H9 (cell line): ENCODE data around the gene DNM1. TPM values are rescaled to one million over a fixed set of nuclear protein-coding genes. Genes with fewer than 3 reads are reported as not detected.
"Not testable (repeated sequence)": the region's sequence is repeated elsewhere in the genome, so short reads cannot be mapped to it uniquely, and the experiment has no call there.

ENCODE experiments used
- DNase-seq: peaks from one replicate; pipeline ENCODE4 v3.0.0-alpha.2; 2017
- H2AFZ ChIP-seq: one replicate; pipeline ENCODE4 v1.6.1; 2013; ENCODE audit warnings: mild to moderate bottlenecking, low read length, control low read depth, moderate library complexity
- H2AK5ac ChIP-seq: 2 replicates; pipeline ENCODE4 v1.6.1; 2013; ENCODE audit warnings: low read length, control low read depth, mixed read lengths; ENCODE audit not compliant: insufficient read length
- H2BK120ac ChIP-seq: one replicate; pipeline ENCODE4 v1.6.1; 2013; ENCODE audit warnings: low read depth, mild to moderate bottlenecking, low read length, control low read depth, inconsistent platforms; ENCODE audit not compliant: poor library complexity, severe bottlenecking
- H2BK12ac ChIP-seq: 2 replicates; pipeline ENCODE4 v1.6.1; 2013; ENCODE audit warnings: low read length, control low read depth, mixed read lengths, low read depth; ENCODE audit not compliant: insufficient read length
- H2BK15ac ChIP-seq: 2 replicates; pipeline ENCODE4 v1.6.1; 2013; ENCODE audit warnings: low read depth, low read length, control low read depth
- H2BK20ac ChIP-seq: one replicate; pipeline ENCODE4 v1.6.1; 2013; ENCODE audit warnings: low read depth, mild to moderate bottlenecking, low read length, control low read depth, inconsistent platforms; ENCODE audit not compliant: poor library complexity, severe bottlenecking
- H2BK5ac ChIP-seq: 2 replicates; pipeline ENCODE4 v1.6.1; 2013; ENCODE audit warnings: low read length, control low read depth, mixed read lengths; ENCODE audit not compliant: insufficient read length
- H3K14ac ChIP-seq: 2 replicates; pipeline ENCODE4 v1.6.1; 2013; ENCODE audit warnings: low read length, control low read depth; ENCODE audit not compliant: insufficient read depth
- H3K18ac ChIP-seq: 2 replicates; pipeline ENCODE4 v1.6.1; 2013; ENCODE audit warnings: low read depth, mild to moderate bottlenecking, mixed read lengths, low read length, control low read depth; ENCODE audit not compliant: insufficient read length
- H3K23ac ChIP-seq: 2 replicates; pipeline ENCODE4 v1.6.1; 2013; ENCODE audit warnings: low read length, control low read depth, mixed read lengths, low read depth; ENCODE audit not compliant: insufficient read length
- H3K23me2 ChIP-seq: 2 replicates; pipeline ENCODE4 v1.6.1; 2013; ENCODE audit warnings: low read depth, mild to moderate bottlenecking, mixed read lengths, low read length, control low read depth; ENCODE audit not compliant: insufficient read length, poor library complexity, severe bottlenecking
- H3K27ac ChIP-seq: 2 replicates; pipeline ENCODE4 v1.5.1; 2013; ENCODE audit warnings: low read length, control low read depth, mixed read lengths, low read depth; ENCODE audit not compliant: insufficient read length
- H3K27me3 ChIP-seq: 2 replicates; pipeline ENCODE4 v1.6.1; 2013; ENCODE audit warnings: low read length, control low read depth, inconsistent platforms; ENCODE audit not compliant: insufficient read depth
- H3K4ac ChIP-seq: 2 replicates; pipeline ENCODE4 v1.6.1; 2013; ENCODE audit warnings: low read depth, mild to moderate bottlenecking, control low read depth, inconsistent platforms, low read length, moderate library complexity
- H3K4me1 ChIP-seq: 2 replicates; pipeline ENCODE4 v1.6.1; 2013; ENCODE audit warnings: low read length, control low read depth, inconsistent platforms; ENCODE audit not compliant: insufficient read depth
- H3K4me2 ChIP-seq: 2 replicates; pipeline ENCODE4 v1.6.1; 2013; ENCODE audit warnings: low read length, control low read depth, mixed read lengths; ENCODE audit not compliant: insufficient read length, insufficient read depth
- H3K56ac ChIP-seq: 2 replicates; pipeline ENCODE4 v1.6.1; 2013; ENCODE audit warnings: low read depth, mild to moderate bottlenecking, mixed read lengths, low read length, control low read depth; ENCODE audit not compliant: insufficient read length
- H3K79me1 ChIP-seq: 2 replicates; pipeline ENCODE4 v1.6.1; 2013; ENCODE audit warnings: low read depth, mild to moderate bottlenecking, moderate library complexity, low read length, control low read depth, inconsistent platforms; ENCODE audit not compliant: insufficient read depth, poor library complexity, severe bottlenecking
- H3K79me2 ChIP-seq: 2 replicates; pipeline ENCODE4 v1.6.1; 2013; ENCODE audit warnings: low read length, control low read depth, inconsistent platforms; ENCODE audit not compliant: insufficient read depth
- H3K9ac ChIP-seq: 2 replicates; pipeline ENCODE4 v1.6.1; 2013; ENCODE audit warnings: low read length, control low read depth, mixed read lengths; ENCODE audit not compliant: insufficient read length; ENCODE audit errors: extremely low read depth
- H3K9me3 ChIP-seq: one replicate; pipeline ENCODE4 v1.6.1; 2013; ENCODE audit warnings: low read depth, low read length, inconsistent platforms; ENCODE audit not compliant: control insufficient read depth
- H3T11ph ChIP-seq: one replicate; pipeline ENCODE4 v1.6.1; 2013; ENCODE audit warnings: mild to moderate bottlenecking, low read length, control low read depth, inconsistent platforms
- H4K20me1 ChIP-seq: one replicate; pipeline ENCODE4 v1.6.1; 2013; ENCODE audit not compliant: control insufficient read depth, insufficient read length, insufficient read depth
- H4K5ac ChIP-seq: 2 replicates; pipeline ENCODE4 v1.6.1; 2013; ENCODE audit warnings: low read depth, mild to moderate bottlenecking, mixed read lengths, low read length, control low read depth; ENCODE audit not compliant: insufficient read length
- H4K8ac ChIP-seq: replicated peaks from 2 replicates; pipeline ENCODE4 v1.6.1; 2013; ENCODE audit warnings: low read length, control low read depth, mixed read lengths, low read depth; ENCODE audit not compliant: insufficient read length
- H4K91ac ChIP-seq: 2 replicates; pipeline ENCODE4 v1.6.1; 2013; ENCODE audit warnings: low read depth, mild to moderate bottlenecking, moderate library complexity, mixed read lengths, low read length, control low read depth; ENCODE audit not compliant: insufficient read length
- H3K27ac Mint-ChIP-seq, 3 experiments: 2 replicates in 2 of 3; 3 replicates in 1 of 3; pipeline ENCODE4 v1.8.0; 2020 to 2021; ENCODE audit warnings: mixed read lengths in 3 of 3, mild to moderate bottlenecking in 1 of 3, moderate library complexity in 1 of 3
- H3K27me3 Mint-ChIP-seq: 2 replicates; pipeline ENCODE4 v1.8.0; 2021; ENCODE audit warnings: low read depth, mild to moderate bottlenecking, moderate library complexity, mixed read lengths
- H3K36me3 Mint-ChIP-seq, 3 experiments: 2 replicates in 2 of 3; 3 replicates in 1 of 3; pipeline ENCODE4 v1.8.0; 2020 to 2021; ENCODE audit warnings: low read depth in 3 of 3, mixed read lengths in 3 of 3; ENCODE audit not compliant: insufficient read depth in 1 of 3
- H3K4me1 Mint-ChIP-seq, 2 experiments: 2 replicates each; pipeline ENCODE4 v1.8.0; 2020; ENCODE audit warnings: mixed read lengths in 2 of 2
- H3K4me3 Mint-ChIP-seq, 2 experiments: 2 replicates in 1 of 2; 3 replicates in 1 of 2; pipeline ENCODE4 v1.8.0; 2020 to 2021; ENCODE audit warnings: mild to moderate bottlenecking in 2 of 2, mixed read lengths in 2 of 2, moderate library complexity in 1 of 2
- H3K9me3 Mint-ChIP-seq, 2 experiments: 2 replicates in 1 of 2; 3 replicates in 1 of 2; pipeline ENCODE4 v1.8.0; 2020; ENCODE audit warnings: mild to moderate bottlenecking in 2 of 2, mixed read lengths in 2 of 2, moderate library complexity in 1 of 2
- WGBS: extraction: QIAGEN DNeasy Blood & Tissue Kit; methylation state at CpG from one replicate; pipeline ENCODE4 v1.1.7; 2013; ENCODE audit warnings: missing lambda C conversion rate, low lambda C conversion rate, mixed read lengths; ENCODE audit not compliant: insufficient read length; ENCODE audit errors: extremely low coverage; 5-methylcytosine and 5-hydroxymethylcytosine counted together
- total RNA-seq: library from RNA; stranded (reverse); gene quantifications from 2 replicates; pipeline ENCODE4 v1.2.1, GENCODE V29; 2021
- TF ChIP-seq, protein P1 (sequence below): fragments of 200-600 bp; sonication (generic); conservative IDR thresholded peaks from 3 replicates; pipeline ENCODE4 v1.8.0; 2021; ENCODE audit warnings: antibody characterized with exemption, mild to moderate bottlenecking

The DNM1 gene
- total RNA-seq, 1 experiment from 2014 or later: 58.0 TPM

DNA sequence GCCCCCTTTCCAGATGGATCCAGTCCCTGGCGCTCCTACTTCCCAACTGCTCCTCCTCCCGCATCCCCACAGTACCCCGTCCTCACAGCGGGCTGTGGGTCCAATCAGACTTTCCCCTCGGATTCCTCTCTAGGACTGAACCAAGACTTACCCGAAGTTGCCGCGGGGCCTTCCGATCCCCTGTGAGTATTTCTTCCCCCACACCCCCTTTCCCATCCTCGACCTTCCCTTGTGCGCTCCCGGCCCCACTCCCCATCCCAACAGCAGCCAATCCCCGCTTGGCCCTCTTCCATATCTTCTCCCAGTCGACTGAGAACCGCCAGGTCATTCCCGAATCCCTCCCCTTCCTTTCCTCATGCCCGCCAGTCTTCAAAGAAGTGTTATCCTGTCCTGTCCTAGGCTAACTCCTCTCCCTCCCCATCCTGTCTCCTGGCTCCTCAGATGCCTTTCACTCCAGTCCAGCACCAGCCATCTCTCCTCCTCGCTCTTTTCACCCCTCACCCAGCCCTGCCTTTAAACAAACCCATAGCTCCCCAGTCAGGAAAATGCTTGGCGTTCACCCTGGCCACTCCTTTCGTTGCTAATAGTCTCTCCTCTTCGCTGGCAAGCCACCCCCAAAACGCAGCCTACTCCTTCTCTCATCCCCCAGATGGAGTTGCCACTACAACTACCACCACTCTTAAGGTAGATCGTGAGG is 73.5 kb downstream of the DNM1 start:
- H3K9me3 Mint-ChIP-seq: peaks cover 0 to 4% of the 10 kb centered on the region in 2 experiments; a peak in 1 of 5 replicates

DNA sequence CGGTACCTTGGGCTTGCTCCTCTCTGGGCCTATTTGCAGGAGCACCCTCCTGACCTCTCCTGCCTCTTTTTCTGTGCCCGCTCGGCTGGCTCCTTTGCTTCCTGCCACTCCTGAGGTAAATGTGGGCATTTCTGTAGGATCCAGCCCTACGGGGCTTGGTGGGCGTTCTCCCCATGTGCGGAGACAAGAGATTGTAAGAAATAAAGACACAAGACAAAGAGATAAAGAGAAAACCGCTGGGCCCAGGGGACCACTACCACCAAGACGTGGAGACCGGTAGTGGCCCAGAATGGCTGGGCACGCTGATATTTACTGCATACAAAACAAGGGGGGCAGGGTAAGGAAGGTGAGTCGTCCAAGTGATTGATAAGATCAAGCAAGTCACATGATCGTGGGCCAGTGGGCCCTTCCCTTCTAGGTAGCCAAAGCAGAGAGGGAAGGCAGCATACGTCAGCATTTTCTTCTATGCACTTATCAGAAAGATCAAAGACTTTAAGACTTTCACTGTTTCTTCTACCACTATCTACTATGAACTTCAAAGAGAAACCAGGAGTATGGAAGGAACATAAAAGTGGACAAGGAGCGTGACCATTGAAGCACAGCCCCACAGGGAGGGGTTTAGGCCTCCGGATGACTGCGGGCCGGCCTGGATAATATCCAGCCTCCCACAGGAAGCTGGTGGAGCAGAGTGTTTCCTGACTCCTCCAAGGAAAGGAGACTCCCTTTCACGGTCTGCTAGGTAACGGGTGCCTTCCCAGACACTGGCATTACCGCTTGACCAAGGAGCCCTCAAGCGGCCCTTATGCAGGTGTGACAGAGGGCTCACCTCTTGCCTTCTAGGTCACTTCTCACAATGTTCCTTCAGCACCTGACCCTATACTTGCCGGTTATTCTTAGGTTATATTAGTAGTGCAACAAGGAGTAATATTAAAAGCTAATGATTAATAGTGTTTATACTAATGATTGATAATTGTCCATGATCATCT is 76.2 kb downstream of the DNM1 start:
- not testable (repeated sequence) for H2BK5ac ChIP-seq, H4K91ac ChIP-seq, H3K27ac ChIP-seq, H2BK12ac ChIP-seq, H3K4ac ChIP-seq, H2AFZ ChIP-seq, H3K14ac ChIP-seq, H2AK5ac ChIP-seq, DNase-seq, H3K18ac ChIP-seq, H3K4me2 ChIP-seq, H3K56ac ChIP-seq, H3K9me3 ChIP-seq, H4K20me1 ChIP-seq, H4K8ac ChIP-seq, H3K79me1 ChIP-seq, H3K36me3 Mint-ChIP-seq, H3K27me3 Mint-ChIP-seq, H2BK20ac ChIP-seq, H2BK15ac ChIP-seq, H3K9ac ChIP-seq, H3K27me3 ChIP-seq, H3K27ac Mint-ChIP-seq, H3T11ph ChIP-seq, H4K5ac ChIP-seq, H3K4me3 Mint-ChIP-seq, H2BK120ac ChIP-seq, H3K79me2 ChIP-seq, H3K23ac ChIP-seq, H3K4me1 ChIP-seq, H3K9me3 Mint-ChIP-seq
- H3K23me2 ChIP-seq: peaks cover 13% of the 10 kb centered on the region
- WGBS: no CpG with 5 or more reads among the region's 22 CpGs
- H3K4me1 Mint-ChIP-seq: peaks cover 10 to 16% of the 10 kb centered on the region in 2 experiments

More for the DNA sequence above, 73.5 kb downstream of the DNM1 start:
- Mint-ChIP-seq H3K36me3 (peaks cover 3 to 23% (median 12%) of the 10 kb centered on the region in 3 experiments; a peak in 5 of 7 replicates), H3K27ac (peak overlapping the region; percentile 94 to 98 (median 97)), H3K4me3 (peak overlapping the region; percentile 88 to 97), H3K4me1 (peaks cover 10 to 16% of the 10 kb centered on the region in 2 experiments), H3K27me3 (no peaks in the 10 kb centered on the region; the same call in 1 of the 2 replicates)
- H2BK5ac ChIP-seq: no peak overlapping the region
- no peak overlapping the region for H4K8ac ChIP-seq
- H4K91ac ChIP-seq: no peak overlapping the region
- no peak overlapping the region for H3K56ac ChIP-seq
- no peaks in the 10 kb centered on the region for H4K20me1 ChIP-seq
- no peak overlapping the region for H4K5ac ChIP-seq
- no peak overlapping the region for H2BK12ac ChIP-seq
- no peak overlapping the region for H2BK120ac ChIP-seq
- no peak overlapping the region for H2BK20ac ChIP-seq
- H3K4me2 ChIP-seq: peak overlapping the region; percentile 63
- peak; percentile 63 for DNase-seq
- H3K18ac ChIP-seq: peak overlapping the region; percentile 12
- H3K79me1 ChIP-seq: no peaks in the 10 kb centered on the region
- H3K23ac ChIP-seq: no peak overlapping the region
- H3K14ac ChIP-seq: no peak overlapping the region; the same call in none of the 2 replicates
- no peak overlapping the region for H2AK5ac ChIP-seq
- no peaks in the 10 kb centered on the region; the same call in 1 of the 2 replicates for H3K4me1 ChIP-seq
- no peaks in the 10 kb centered on the region for H3K79me2 ChIP-seq
- H2AFZ ChIP-seq: no peak overlapping the region
- H3K4ac ChIP-seq: no peak overlapping the region
- TF ChIP-seq, protein P1, sequence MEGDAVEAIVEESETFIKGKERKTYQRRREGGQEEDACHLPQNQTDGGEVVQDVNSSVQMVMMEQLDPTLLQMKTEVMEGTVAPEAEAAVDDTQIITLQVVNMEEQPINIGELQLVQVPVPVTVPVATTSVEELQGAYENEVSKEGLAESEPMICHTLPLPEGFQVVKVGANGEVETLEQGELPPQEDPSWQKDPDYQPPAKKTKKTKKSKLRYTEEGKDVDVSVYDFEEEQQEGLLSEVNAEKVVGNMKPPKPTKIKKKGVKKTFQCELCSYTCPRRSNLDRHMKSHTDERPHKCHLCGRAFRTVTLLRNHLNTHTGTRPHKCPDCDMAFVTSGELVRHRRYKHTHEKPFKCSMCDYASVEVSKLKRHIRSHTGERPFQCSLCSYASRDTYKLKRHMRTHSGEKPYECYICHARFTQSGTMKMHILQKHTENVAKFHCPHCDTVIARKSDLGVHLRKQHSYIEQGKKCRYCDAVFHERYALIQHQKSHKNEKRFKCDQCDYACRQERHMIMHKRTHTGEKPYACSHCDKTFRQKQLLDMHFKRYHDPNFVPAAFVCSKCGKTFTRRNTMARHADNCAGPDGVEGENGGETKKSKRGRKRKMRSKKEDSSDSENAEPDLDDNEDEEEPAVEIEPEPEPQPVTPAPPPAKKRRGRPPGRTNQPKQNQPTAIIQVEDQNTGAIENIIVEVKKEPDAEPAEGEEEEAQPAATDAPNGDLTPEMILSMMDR: no peak
- peak overlapping the region; percentile 61 for H3K9ac ChIP-seq
- H3T11ph ChIP-seq: no peak overlapping the region
- H3K23me2 ChIP-seq: peaks cover 13% of the 10 kb centered on the region
- no peaks in the 10 kb centered on the region for H3K9me3 ChIP-seq
- H3K27me3 ChIP-seq: no peaks in the 10 kb centered on the region
- H2BK15ac ChIP-seq: no peak overlapping the region
- H3K27ac ChIP-seq: no peak overlapping the region
- no CpG with 5 or more reads among the region's 23 CpGs for WGBS
